C4-2B (cell line): ENCODE measurements around the gene TNFRSF1B.

ENCODE experiments used
- ZFX ChIP-seq: fragments of 450-650 bp; IDR thresholded peaks from 2 replicates; pipeline ENCODE4 v1.6.1; 2017
- TF ChIP-seq, protein P1 (sequence below): fragments of 450-650 bp; conservative IDR thresholded peaks from 2 replicates; pipeline ENCODE4 v1.5.1; 2017; ENCODE audit warnings: mild to moderate bottlenecking

DNA sequence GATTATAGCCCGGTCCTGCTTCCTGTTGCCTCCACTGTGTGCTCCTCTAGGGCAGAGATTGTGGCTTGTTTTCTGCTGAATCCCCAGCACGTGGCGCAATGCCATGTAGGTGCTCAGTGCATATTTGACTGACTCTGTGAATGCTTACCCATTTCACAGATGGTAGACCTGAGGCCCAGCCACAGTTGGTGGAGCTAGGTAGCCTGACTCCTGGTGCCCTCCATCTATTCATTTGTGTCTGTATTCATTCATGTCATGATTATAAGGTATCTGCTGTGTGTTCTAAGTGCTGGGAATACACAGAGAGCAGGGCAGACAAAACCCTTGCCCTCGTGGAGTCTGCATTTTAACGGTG, 22.5 kb downstream of the TNFRSF1B start:
- TF ChIP-seq, protein P1, sequence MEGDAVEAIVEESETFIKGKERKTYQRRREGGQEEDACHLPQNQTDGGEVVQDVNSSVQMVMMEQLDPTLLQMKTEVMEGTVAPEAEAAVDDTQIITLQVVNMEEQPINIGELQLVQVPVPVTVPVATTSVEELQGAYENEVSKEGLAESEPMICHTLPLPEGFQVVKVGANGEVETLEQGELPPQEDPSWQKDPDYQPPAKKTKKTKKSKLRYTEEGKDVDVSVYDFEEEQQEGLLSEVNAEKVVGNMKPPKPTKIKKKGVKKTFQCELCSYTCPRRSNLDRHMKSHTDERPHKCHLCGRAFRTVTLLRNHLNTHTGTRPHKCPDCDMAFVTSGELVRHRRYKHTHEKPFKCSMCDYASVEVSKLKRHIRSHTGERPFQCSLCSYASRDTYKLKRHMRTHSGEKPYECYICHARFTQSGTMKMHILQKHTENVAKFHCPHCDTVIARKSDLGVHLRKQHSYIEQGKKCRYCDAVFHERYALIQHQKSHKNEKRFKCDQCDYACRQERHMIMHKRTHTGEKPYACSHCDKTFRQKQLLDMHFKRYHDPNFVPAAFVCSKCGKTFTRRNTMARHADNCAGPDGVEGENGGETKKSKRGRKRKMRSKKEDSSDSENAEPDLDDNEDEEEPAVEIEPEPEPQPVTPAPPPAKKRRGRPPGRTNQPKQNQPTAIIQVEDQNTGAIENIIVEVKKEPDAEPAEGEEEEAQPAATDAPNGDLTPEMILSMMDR: no peak
- TF ChIP-seq ZFX: no peak
